Spleen (tissue), 7 donors: ENCODE measurements around the gene PLXNB2.

Experiments used
- CTCF ChIP-seq, 11 experiments: fragments of 200-600 bp in 7 of 11; fragments of 450-650 bp in 4 of 11; sonication (generic) in 4 of 11; IDR thresholded peaks in 8 of 11; conservative IDR thresholded peaks in 3 of 11; 1 replicate in 7 of 11; 2 replicates in 4 of 11; pipeline versions ENCODE4 v1.4.0 to v1.8.0; 2016 to 2021; ENCODE audit warnings: antibody characterized with exemption in 11 of 11, inconsistent platforms in 4 of 11, mild to moderate bottlenecking in 1 of 11
- POLR2A ChIP-seq, 3 donors: fragments of 450-650 bp; IDR thresholded peaks; one replicate each; pipeline ENCODE4 v1.5.1; 2017; ENCODE audit warnings: antibody characterized with exemption in 3 of 3, mild to moderate bottlenecking in 1 of 3
- donor health status: DM: no; HTN: no; CAD: no; lungs with moderate emphysema.
- donor health status: DM: no; HTN: no; CAD: no.
- donor health status: DM: no; HTN: no; CAD: no.

- TF ChIP-seq POLR2A (IDR thresholded peaks at IDR 0.05) (no peak), CTCF (IDR thresholded peaks at IDR 0.05 in 8 of 11, conservative IDR thresholded peaks at IDR 0.05 in 3 of 11) (peak in 4 of 11 experiments; percentile 15 to 40 (median 38))
Observed at GRCh38 chr22:50271519-50271970, 35.9 kb downstream of the PLXNB2 start.
